T-helper 2 cell treated with Interferon-gamma antibody and Interleukin-4, amounts not matched to agents 100 ng/mL and 5 ng/mL, for 36 hours (primary cell): ENCODE data around the gene MPV17L. TPM values are rescaled to one million over a fixed set of nuclear protein-coding genes. Genes with fewer than 3 reads are reported as not detected.
"Not testable (repeated sequence)": the region's sequence is repeated elsewhere in the genome, so short reads cannot be mapped to it uniquely, and the experiment has no call there.

Experiments
- intact Hi-C: fragments of 100-400 bp; cut with micrococcal nuclease; formaldehyde crosslinking; loops from one replicate; pipeline ENCODE4 v1.15.1; 2023
- total RNA-seq: library from RNA; stranded (reverse); gene quantifications from 2 replicates; pipeline ENCODE4 v1.2.3, GENCODE V29; 2022

Gene MPV17L
- total RNA-seq, result not detected in 2 replicates

GRCh38 chr16:15395631-15396508 is at the start of gene MPV17L:
TSS of gene MPV17L (plus strand) at chr16:15395754. CDS start at chr16:15395898, 144 bp downstream.
- intact Hi-C loops, result not testable (repeated sequence)

- intact Hi-C loops, result not testable (repeated sequence)
Measured at GRCh38 chr16:15348721-15349120, 46.8 kb upstream of the MPV17L start.

- intact Hi-C loops, result not testable (repeated sequence)
Measured at GRCh38 chr16:15351251-15351650, 44.3 kb upstream of the MPV17L start.

- intact Hi-C loops, result not testable (repeated sequence)
Measured at GRCh38 chr16:15351745-15352144, 43.8 kb upstream of the MPV17L start.

- intact Hi-C loops, result not testable (repeated sequence)
Measured at GRCh38 chr16:15352852-15353251, 42.7 kb upstream of the MPV17L start.

GRCh38 chr16:15354846-15355245 is 40.7 kb upstream of the MPV17L start:
- intact Hi-C loops, result not testable (repeated sequence)

- intact Hi-C loops, result not testable (repeated sequence)
Measured at GRCh38 chr16:15357495-15357894, 38.1 kb upstream of the MPV17L start.

GRCh38 chr16:15378194-15378593 is 17.4 kb upstream of the MPV17L start, which contains the start of gene NPIPA5:
TSS of gene NPIPA5 (minus strand) at chr16:15378294. CDS start at chr16:15378294, 0 bp downstream.
- intact Hi-C loops, result not testable (repeated sequence)

- intact Hi-C loops, result not testable (repeated sequence)
Measured at GRCh38 chr16:15382810-15383209, 12.7 kb upstream of the MPV17L start.

GRCh38 chr16:15388060-15388459 is 7.5 kb upstream of the MPV17L start:
- intact Hi-C loops, result not testable (repeated sequence)

- intact Hi-C loops, result not testable (repeated sequence)
Measured at GRCh38 chr16:15389916-15390315, 5.6 kb upstream of the MPV17L start.

- intact Hi-C loops, result not testable (repeated sequence)
Measured at GRCh38 chr16:15393025-15393424, 2.5 kb upstream of the MPV17L start.

- intact Hi-C loops, result not testable (repeated sequence)
Measured at GRCh38 chr16:15396509-15396829, 915 bp downstream of the MPV17L start.

GRCh38 chr16:15396948-15397594 is 1.5 kb downstream of the MPV17L start:
- intact Hi-C loops, result no loop called here

- intact Hi-C loops, result no loop called here
Measured at GRCh38 chr16:15398618-15399316, 3.2 kb downstream of the MPV17L start.

GRCh38 chr16:15399317-15399716 is 3.8 kb downstream of the MPV17L start:
- intact Hi-C loops, result no loop called here

- intact Hi-C loops, result not testable (repeated sequence)
Measured at GRCh38 chr16:15400314-15400713, 4.8 kb downstream of the MPV17L start.

GRCh38 chr16:15401972-15402371 is 6.4 kb downstream of the MPV17L start:
- intact Hi-C loops, result no loop called here

GRCh38 chr16:15403392-15403995 is 7.9 kb downstream of the MPV17L start:
- intact Hi-C loops, result no loop called here

- intact Hi-C loops, result not testable (repeated sequence)
Measured at GRCh38 chr16:15404091-15404490, 8.5 kb downstream of the MPV17L start.

GRCh38 chr16:15404792-15405191 is 9.2 kb downstream of the MPV17L start:
- intact Hi-C loops, result no loop called here
